MM.1S (cell line): Measurements from ENCODE around the gene LSAMP.

Source experiments
- DNase-seq: peaks from one replicate; pipeline ENCODE4 v3.0.0-alpha.2; 2015
- H2AFZ ChIP-seq: fragments of 300-600 bp; sonication (generic); 2 replicates; pipeline ENCODE4 v1.6.0; 2016; ENCODE audit warnings: antibody characterized with exemption, low read length
- H3F3A ChIP-seq: fragments of 300-600 bp; sonication (generic); 2 replicates; pipeline ENCODE4 v1.6.1; 2016; ENCODE audit warnings: mild to moderate bottlenecking, antibody characterized with exemption, low read length, moderate library complexity, mixed read lengths; ENCODE audit not compliant: insufficient read depth
- H3K27ac ChIP-seq: fragments of 300-600 bp; sonication (generic); 2 replicates; pipeline ENCODE4 v1.5.1; 2016; ENCODE audit warnings: mild to moderate bottlenecking, low read length
- H3K27me3 ChIP-seq: fragments of 300-600 bp; sonication (generic); replicated peaks from 2 replicates; pipeline ENCODE4 v1.6.0; 2016; ENCODE audit warnings: low read length; ENCODE audit not compliant: insufficient read depth
- H3K36me3 ChIP-seq: fragments of 300-600 bp; sonication (generic); replicated peaks from 2 replicates; pipeline ENCODE4 v1.6.1; 2016; ENCODE audit warnings: mild to moderate bottlenecking, low read length, mixed read lengths; ENCODE audit not compliant: insufficient read depth
- H3K4me1 ChIP-seq: fragments of 300-600 bp; sonication (generic); 2 replicates; pipeline ENCODE4 v1.6.1; 2016; ENCODE audit warnings: low read length, mixed read lengths
- H3K4me2 ChIP-seq: fragments of 300-600 bp; sonication (generic); 2 replicates; pipeline ENCODE4 v1.6.0; 2016; ENCODE audit warnings: low read depth, low read length
- H3K4me3 ChIP-seq: fragments of 300-600 bp; sonication (generic); 2 replicates; pipeline ENCODE4 v1.5.1; 2016; ENCODE audit warnings: low read length, mixed read lengths
- H3K79me2 ChIP-seq: fragments of 300-600 bp; sonication (generic); 2 replicates; pipeline ENCODE4 v1.6.1; 2016; ENCODE audit warnings: mixed run types, low read length, mixed read lengths
- H3K9ac ChIP-seq: fragments of 300-600 bp; sonication (generic); 2 replicates; pipeline ENCODE4 v1.6.1; 2016; ENCODE audit warnings: low read length, mixed read lengths
- H3K9me2 ChIP-seq: fragments of 300-600 bp; sonication (generic); replicated peaks from 2 replicates; pipeline ENCODE4 v1.6.1; 2016; ENCODE audit warnings: mild to moderate bottlenecking, low read length, mixed read lengths; ENCODE audit not compliant: insufficient read depth
- H3K9me3 ChIP-seq: fragments of 300-600 bp; sonication (generic); replicated peaks from 2 replicates; pipeline ENCODE4 v1.6.1; 2016; ENCODE audit warnings: mild to moderate bottlenecking, low read length, mixed read lengths; ENCODE audit not compliant: insufficient read depth
- H4K20me1 ChIP-seq: fragments of 300-600 bp; sonication (generic); 2 replicates; pipeline ENCODE4 v1.6.1; 2016; ENCODE audit warnings: mild to moderate bottlenecking, low read length, moderate library complexity, mixed read lengths; ENCODE audit not compliant: insufficient read depth
- CTCF ChIP-seq: fragments of 300-600 bp; sonication (generic); IDR thresholded peaks from 2 replicates; pipeline ENCODE4 v1.5.1; 2016; ENCODE audit warnings: antibody characterized with exemption, low read length, mixed read lengths
- EZH2 ChIP-seq: fragments of 300-600 bp; sonication (generic); optimal IDR thresholded peaks from 2 replicates; pipeline ENCODE3; 2017; ENCODE audit warnings: low read depth, mild to moderate bottlenecking, antibody characterized with exemption, low read length, mixed read lengths
- EZH2phosphoT487 ChIP-seq: fragments of 300-600 bp; sonication (generic); IDR thresholded peaks from 2 replicates; pipeline ENCODE4 v1.6.1; 2018; ENCODE audit warnings: antibody characterized with exemption, low read length

Gene LSAMP

GRCh38 chr3:115903843-115904242, 541.4 kb downstream of the LSAMP start:
- no peaks in the 10 kb centered on the region for H3K79me2 ChIP-seq
- no peak for TF ChIP-seq CTCF
- TF ChIP-seq EZH2: no peak
- TF ChIP-seq EZH2phosphoT487: no peak

GRCh38 chr3:115901008-115901407, 544.3 kb downstream of the LSAMP start:
- peaks cover 6% of the 10 kb centered on the region; the same call in 1 of the 2 replicates for H3K4me1 ChIP-seq
- TF ChIP-seq CTCF (no peak), EZH2phosphoT487 (no peak), EZH2 (no peak)
- H3K27me3 ChIP-seq: no peaks in the 10 kb centered on the region
- H3K4me3 ChIP-seq: no peak overlapping the region
- no peaks in the 10 kb centered on the region for H3K36me3 ChIP-seq
- no peak overlapping the region for H3K4me2 ChIP-seq
- H3K9ac ChIP-seq: no peak overlapping the region
- no peak overlapping the region for H3K27ac ChIP-seq
- DNase-seq: no peak
- no peaks in the 10 kb centered on the region for H3F3A ChIP-seq
- H3K79me2 ChIP-seq: no peaks in the 10 kb centered on the region
- no peaks in the 10 kb centered on the region for H3K9me3 ChIP-seq
- no peaks in the 10 kb centered on the region for H3K9me2 ChIP-seq
- no peaks in the 10 kb centered on the region for H4K20me1 ChIP-seq
- H2AFZ ChIP-seq: no peak overlapping the region

More at GRCh38 chr3:115903843-115904242, 541.4 kb downstream of the LSAMP start:
- Histone ChIP-seq H3K4me2 (no peak overlapping the region), H3K27me3 (no peaks in the 10 kb centered on the region), H3K4me1 (peaks cover 2% of the 10 kb centered on the region; the same call in 1 of the 2 replicates), H3F3A (no peaks in the 10 kb centered on the region), H3K27ac (no peak overlapping the region), H4K20me1 (no peaks in the 10 kb centered on the region), H3K9me2 (no peaks in the 10 kb centered on the region), H2AFZ (no peak overlapping the region), H3K9me3 (no peaks in the 10 kb centered on the region), H3K9ac (no peak overlapping the region), H3K4me3 (no peak overlapping the region), H3K36me3 (no peaks in the 10 kb centered on the region)
- DNase-seq: no peak

- H3K4me2 ChIP-seq: no peak overlapping the region
- H3K4me3 ChIP-seq: no peak overlapping the region
- H3F3A ChIP-seq: no peaks in the 10 kb centered on the region
- no peaks in the 10 kb centered on the region for H4K20me1 ChIP-seq
- H3K4me1 ChIP-seq: peaks cover 6% of the 10 kb centered on the region; the same call in 1 of the 2 replicates
- no peaks in the 10 kb centered on the region for H3K27me3 ChIP-seq
- H2AFZ ChIP-seq: no peak overlapping the region
- H3K27ac ChIP-seq: no peak overlapping the region
- no peak for DNase-seq
- no peaks in the 10 kb centered on the region for H3K36me3 ChIP-seq
- H3K9ac ChIP-seq: no peak overlapping the region
- H3K9me2 ChIP-seq: no peaks in the 10 kb centered on the region
- H3K9me3 ChIP-seq: no peaks in the 10 kb centered on the region
- no peak for TF ChIP-seq EZH2
- TF ChIP-seq CTCF: no peak
- TF ChIP-seq EZH2phosphoT487: no peak
- H3K79me2 ChIP-seq: no peaks in the 10 kb centered on the region
Observed at GRCh38 chr3:115899535-115899934, 545.8 kb downstream of the LSAMP start.
